NCI-H345 (cell line): ENCODE results near the gene MBD4.

ENCODE experiments used
- DNase-seq: peaks from one replicate; lab custom pipeline; 2025; lab: John Stamatoyannopoulos, UW

The MBD4 gene

DNA sequence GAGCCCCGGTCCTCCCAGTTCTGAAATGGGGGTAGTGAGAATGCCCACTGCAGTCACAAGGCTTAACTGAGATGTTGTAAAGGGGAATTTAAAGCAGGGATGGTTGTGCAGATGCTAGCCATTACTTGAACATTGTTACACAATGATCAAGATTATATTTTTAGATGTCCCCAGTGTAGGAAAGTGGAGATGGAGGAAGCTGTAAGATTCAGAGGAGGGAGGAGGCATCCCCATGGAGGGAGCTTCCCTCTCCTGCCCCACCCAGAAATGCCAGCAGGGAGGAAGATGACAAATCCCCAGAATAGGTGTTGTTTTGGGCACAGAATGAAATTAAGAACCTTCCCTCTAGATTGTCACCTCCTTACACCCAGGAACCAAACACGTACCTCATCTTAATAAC lies 57.4 kb downstream of the MBD4 start:
- no peak for DNase-seq
